Glomerular visceral epithelial cell (primary cell): ENCODE data around the gene MCF2L2.
"Not testable (repeated sequence)": the region's sequence is repeated elsewhere in the genome, so short reads cannot be mapped to it uniquely, and the experiment has no call there.

Experiments
- DNase-seq: peaks from one replicate; pipeline ENCODE4 v3.0.0-alpha.2; 2016; ENCODE audit errors: extremely low spot score

MCF2L2 gene

GRCh38 chr3:183244219-183244618 is 184.2 kb downstream of the MCF2L2 start:
- no peak for DNase-seq

GRCh38 chr3:183242431-183242830 is 186.0 kb downstream of the MCF2L2 start:
- DNase-seq: no peak

DNA sequence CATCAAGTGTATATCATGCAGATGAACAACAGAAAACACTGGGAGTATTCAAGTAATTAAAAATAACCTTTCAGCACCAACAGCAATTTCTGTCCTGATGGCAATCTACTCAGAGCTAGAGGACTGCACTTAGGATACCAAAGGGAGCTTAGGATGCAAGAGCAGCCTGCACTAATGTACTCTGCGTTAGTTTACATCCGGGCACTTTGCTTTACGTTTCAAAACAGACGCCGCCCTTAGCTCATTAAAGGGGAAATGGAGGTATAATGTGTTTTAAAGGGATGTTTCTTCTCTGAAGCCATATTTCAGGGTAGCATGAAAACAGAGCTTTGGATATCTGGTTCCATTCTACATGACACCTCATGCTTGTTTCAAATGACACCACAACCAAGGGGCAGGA is 189.4 kb downstream of the MCF2L2 start:
- DNase-seq: no peak

DNA sequence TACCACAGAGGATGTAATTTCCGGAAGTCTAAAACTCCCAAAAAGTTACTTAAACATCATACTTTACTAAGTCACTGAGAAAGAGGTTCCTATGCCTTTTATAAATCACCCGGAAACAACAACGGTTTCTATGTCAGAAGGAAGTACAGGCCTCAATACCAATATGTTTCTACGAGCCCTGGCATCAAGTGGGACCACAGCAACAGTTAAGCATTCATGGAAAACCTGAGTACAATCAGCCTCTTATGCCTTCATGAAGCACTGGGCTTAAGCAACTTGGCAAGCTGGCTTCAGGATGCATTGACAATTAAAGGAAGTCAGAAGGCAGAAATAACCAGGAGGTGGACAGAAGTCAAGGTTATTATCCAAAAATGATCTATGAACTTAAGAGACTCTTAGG is 194.5 kb downstream of the MCF2L2 start:
- no peak for DNase-seq

DNA sequence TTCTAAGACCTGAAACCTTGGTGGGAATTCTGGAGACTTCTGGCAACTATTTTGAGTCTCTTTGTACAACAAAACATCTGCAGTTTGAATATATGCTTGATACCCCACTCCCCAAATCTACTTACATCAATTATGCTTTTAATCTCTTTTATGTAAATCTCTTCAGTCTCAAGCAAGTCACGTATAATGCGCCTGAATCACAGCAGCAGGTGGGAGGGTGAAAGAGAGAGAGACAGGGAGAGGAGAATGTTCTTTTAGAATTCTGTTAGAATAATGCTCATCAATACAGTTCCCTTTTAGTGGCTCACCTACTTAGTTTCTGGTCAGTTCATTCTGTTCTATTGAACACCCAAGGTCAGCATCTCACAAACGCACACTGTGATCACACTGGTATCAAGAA is 197.6 kb downstream of the MCF2L2 start:
- DNase-seq: no peak

GRCh38 chr3:183230251-183230650 is 198.2 kb downstream of the MCF2L2 start:
- not testable (repeated sequence) for DNase-seq

GRCh38 chr3:183229178-183229577 is 199.2 kb downstream of the MCF2L2 start:
- no peak for DNase-seq

GRCh38 chr3:183227586-183227985 is 200.8 kb downstream of the MCF2L2 start:
- no peak for DNase-seq

GRCh38 chr3:183226333-183226890 is 202.0 kb downstream of the MCF2L2 start:
- no peak for DNase-seq

DNA sequence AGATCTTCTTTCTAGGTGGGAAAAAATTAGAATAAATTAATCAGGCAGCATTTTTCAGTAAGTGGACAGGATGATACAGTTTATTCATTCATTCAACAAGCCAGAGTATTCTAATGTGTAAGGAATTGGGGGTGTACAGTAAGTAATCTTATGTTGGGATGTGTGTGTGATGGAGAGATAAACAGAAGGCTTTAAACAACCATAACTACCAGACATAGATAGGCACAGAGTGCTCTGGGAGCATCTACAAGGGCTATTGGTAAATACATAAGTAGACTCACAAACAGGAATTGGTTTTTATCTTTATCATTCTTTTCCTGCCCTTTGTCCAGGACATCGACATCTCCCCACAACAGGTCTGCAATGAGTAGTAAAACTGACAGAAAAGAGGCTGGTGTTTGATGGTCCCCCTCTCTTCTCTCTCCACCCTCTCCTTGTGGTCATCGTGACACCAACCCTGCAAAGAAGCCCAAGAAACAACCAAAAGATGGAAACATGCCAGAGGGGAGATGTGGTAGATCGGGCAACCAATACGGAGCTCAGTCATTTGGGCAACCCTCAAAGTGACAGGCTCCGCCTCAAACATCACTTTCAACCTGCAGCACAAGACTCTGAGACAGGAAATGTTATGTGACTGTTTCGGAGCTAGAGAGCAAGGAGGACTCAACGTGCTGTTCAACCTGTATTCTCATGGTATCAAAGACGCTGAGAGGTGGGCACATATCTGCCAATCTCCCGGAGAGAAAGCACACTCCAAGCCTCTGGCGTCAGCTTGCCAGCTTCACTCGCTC is 204.0 kb downstream of the MCF2L2 start:
- no peak for DNase-seq

DNA sequence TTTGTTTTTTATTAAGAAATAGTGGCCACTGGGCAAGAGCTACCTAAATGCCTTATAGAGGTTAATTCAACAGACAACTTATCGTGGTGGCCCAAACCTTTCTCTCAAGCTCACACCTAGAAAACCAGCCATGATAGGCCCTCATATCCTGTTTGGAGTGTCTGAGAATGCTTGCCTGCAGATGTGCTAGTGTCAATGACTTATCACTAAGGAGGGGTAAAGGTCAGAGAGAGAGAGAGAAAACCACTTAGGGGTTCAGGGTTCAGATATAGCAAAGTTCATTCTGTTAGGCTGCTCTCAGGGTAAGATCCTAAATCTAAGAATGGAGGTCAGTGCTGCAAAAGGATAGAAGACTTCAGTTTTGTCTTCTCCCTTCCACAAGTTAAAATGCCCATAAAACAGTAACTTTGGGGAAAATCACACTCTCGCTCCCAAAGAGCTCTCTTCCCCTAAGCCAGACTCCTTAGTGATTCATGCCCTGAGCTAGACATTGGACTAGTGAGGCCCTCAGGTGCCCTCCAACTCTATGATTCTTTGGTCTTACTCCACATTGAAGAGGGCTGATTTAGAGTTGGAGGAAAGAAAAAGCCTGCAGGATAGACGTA is 205.7 kb downstream of the MCF2L2 start:
- DNase-seq: no peak

DNA sequence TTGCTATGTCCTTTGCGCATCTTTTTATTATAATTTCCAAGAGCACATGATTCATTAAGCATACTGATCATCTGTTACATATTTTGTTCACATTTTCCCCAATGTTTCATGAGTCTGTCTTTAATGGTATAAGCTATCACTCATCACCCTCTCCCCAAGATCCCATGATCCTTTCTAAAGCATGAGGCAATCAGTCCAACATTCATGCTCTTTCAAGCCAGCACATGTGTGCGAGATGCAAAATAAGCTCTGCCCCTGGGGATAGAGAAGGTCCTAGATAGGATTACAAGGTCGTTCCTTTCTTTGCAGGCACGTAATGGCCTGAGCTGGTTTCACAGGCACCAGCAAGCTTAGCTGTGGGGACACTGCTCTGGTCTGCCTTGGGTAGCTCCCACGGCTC is 207.6 kb downstream of the MCF2L2 start:
- DNase-seq: no peak

DNA sequence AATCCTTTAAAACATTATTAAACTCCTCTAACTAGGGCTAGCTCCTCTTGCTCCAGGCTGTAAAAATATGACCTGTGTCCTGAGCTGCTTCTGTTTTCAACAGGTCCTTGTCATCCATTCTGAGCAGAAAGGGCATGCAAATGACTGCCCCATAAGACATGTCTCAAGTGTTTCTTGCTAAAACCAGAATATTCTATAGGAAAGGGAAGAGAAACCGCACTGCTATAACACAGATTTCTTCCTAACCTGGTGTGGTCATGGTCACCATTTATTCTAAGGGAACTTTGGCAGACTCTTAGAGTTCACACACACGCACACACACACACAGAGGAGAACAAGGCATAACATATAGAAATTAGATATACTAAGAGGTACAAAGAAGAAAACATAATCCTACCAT is 209.6 kb downstream of the MCF2L2 start:
- no peak for DNase-seq

DNA sequence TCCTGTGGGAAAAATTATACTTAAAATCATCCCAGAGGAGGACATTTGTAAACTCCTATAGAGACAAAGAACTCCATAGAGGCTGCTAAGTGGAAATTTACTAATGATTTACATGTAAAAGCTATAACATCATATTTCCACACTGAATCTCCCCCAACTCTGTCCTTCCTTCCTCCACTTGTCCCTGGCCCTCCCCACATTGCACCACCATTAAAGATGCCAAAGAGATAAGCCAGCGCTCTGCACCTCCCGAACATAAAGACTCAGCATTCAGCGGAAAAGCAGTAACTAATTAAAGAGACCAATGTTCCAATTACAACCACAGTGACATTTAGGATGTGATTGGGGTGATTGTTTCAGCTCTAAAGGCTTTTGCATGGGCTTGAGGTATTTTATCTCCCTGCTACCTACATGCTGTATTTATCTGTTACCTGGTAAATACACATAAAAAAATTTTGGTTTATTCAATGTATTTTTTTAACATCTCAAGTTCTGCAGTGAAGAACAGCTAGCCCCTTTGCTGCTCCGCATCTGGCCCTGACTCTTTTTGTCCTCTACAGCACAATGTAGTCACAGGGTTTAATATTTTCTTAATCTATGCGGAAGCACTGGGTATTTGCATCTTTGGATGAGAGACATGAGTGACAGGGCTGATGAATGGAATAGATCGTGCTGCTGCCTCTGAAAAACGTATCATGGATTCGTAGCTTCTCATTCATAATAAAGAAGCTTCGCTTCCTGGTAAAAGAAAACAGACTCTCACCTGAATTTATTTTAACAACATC is 210.7 kb downstream of the MCF2L2 start:
- DNase-seq: no peak

- no peak for DNase-seq
Measured at GRCh38 chr3:183215591-183216202, 212.7 kb downstream of the MCF2L2 start.

GRCh38 chr3:183214277-183214612 is 214.2 kb downstream of the MCF2L2 start:
- no peak for DNase-seq

DNA sequence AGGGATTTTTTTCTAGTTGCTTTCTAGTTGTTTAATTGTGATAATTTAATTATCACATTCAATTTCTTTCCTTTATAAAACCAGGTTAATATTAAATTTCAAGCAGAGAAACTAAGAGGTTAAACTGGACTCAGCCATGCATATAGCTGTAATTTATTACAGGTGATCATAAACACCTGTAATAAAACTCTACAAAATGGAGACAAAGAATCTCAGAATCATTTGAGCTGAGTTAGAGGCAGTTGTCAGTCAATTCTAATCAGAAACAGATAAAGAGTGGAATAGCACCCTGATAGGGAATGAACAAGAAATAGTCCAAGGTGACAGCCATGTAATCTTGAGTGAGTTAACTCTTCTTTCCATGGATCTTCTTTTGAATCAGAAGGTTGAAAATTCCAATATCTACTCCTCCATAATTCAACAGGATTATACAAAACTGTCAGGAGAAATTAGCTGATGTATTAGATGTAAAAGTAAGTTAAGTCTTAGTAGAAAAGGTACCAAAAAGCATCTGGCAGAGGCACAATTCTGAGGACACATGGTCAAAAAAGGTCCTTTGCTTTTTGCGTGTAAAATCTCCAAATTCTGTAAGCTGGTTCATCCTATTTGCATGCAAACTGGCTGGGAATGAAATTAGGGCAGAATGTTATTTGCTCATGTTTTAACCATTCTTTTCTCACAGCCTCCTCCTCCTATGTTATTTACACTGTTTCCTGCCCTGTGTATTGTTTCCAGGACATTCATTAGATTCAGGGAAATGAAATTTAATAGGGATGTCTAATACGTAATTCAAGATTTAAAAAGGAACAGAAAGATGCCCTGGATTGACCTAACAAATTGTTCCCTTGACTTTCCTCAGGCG is 214.8 kb downstream of the MCF2L2 start:
- no peak for DNase-seq

- DNase-seq: no peak
Measured at GRCh38 chr3:183212565-183212964, 215.9 kb downstream of the MCF2L2 start.

DNA sequence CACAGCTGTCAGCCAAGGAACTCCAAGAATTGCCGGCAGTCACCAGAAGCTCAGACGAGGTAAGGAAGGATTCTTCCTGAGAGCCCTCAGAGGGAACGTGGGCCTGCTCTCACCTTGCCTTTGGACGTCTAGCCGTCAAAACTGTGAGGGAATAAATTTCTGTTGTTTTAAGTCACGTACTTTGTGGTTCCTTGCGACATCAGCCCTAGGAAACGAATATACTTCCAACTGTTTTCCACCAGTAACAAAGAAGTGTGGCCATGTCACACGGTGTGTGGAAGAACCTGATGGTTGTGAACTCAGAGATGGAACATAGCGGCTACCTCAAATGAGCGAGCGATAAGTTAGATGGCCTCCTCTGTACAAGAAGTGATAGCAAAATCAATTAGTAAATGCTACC is 216.3 kb downstream of the MCF2L2 start:
- no peak for DNase-seq

- DNase-seq: no peak
Measured at GRCh38 chr3:183211352-183211751, 217.1 kb downstream of the MCF2L2 start.

GRCh38 chr3:183210862-183211341 is 217.5 kb downstream of the MCF2L2 start:
- no peak for DNase-seq
